PC-3 (cell line): ENCODE results near the gene CDH11. TPM values are rescaled to one million over a fixed set of nuclear protein-coding genes. Genes with fewer than 3 reads are reported as not detected.

ENCODE experiments used
- ATAC-seq: fragments of 200-7000 bp; cut with Tn5 transposase; 2 replicates; pipeline ENCODE4 v1.9.1; 2020; ENCODE audit warnings: mild to moderate bottlenecking, moderate library complexity
- BruUV-seq: library from RNA; stranded (reverse); fragments of 400-500 nt; replicated peaks from 2 replicates; lab custom pipeline; 2021; lab: Mats Ljungman, UMichigan
- CTCF ChIA-PET: fragments of 300-600 bp; sonication (Branson Sonifier 250); formaldehyde crosslinking; loops from one replicate; lab custom pipeline; 2022; ENCODE audit warnings: antibody characterized with exemption; lab: Charles Lee
- POLR2A ChIA-PET: fragments of 300-600 bp; sonication (Branson Sonifier 250); formaldehyde crosslinking; loops from one replicate; lab custom pipeline; 2022; ENCODE audit warnings: antibody characterized with exemption; ENCODE audit not compliant: unreplicated experiment; lab: Charles Lee
- DNase-seq: peaks from one replicate; pipeline ENCODE4 v3.0.0-alpha.2; 2015
- H2AFZ ChIP-seq: fragments of 300-600 bp; sonication (generic); 2 replicates; pipeline ENCODE4 v1.6.0; 2016; ENCODE audit warnings: antibody characterized with exemption, low read length
- H3F3A ChIP-seq: fragments of 300-600 bp; sonication (generic); one replicate; pipeline ENCODE4 v1.6.0; 2017; ENCODE audit warnings: antibody characterized with exemption, low read length, control low read depth, mild to moderate bottlenecking; ENCODE audit not compliant: unreplicated experiment
- H3K27ac ChIP-seq: fragments of 300-600 bp; sonication (generic); 2 replicates; pipeline ENCODE4 v1.5.1; 2016; ENCODE audit warnings: mild to moderate bottlenecking, low read length
- H3K27me3 ChIP-seq: fragments of 300-600 bp; sonication (generic); 2 replicates; pipeline ENCODE4 v1.6.1; 2016; ENCODE audit warnings: low read length, mixed read lengths
- H3K36me3 ChIP-seq: fragments of 300-600 bp; sonication (generic); 2 replicates; pipeline ENCODE4 v1.6.1; 2016; ENCODE audit warnings: low read depth, mixed run types, low read length, mixed read lengths
- H3K4me1 ChIP-seq: fragments of 300-600 bp; sonication (generic); 2 replicates; pipeline ENCODE4 v1.5.1; 2016; ENCODE audit warnings: low read length; ENCODE audit not compliant: insufficient read depth
- H3K4me2 ChIP-seq: fragments of 300-600 bp; sonication (generic); 2 replicates; pipeline ENCODE4 v1.6.0; 2016; ENCODE audit warnings: low read length
- H3K4me3 ChIP-seq: fragments of 300-600 bp; sonication (generic); 2 replicates; pipeline ENCODE4 v1.5.1; 2016; ENCODE audit warnings: mild to moderate bottlenecking, low read length, mixed read lengths
- H3K79me2 ChIP-seq: fragments of 300-600 bp; sonication (generic); 2 replicates; pipeline ENCODE4 v1.6.1; 2017; ENCODE audit warnings: low read length, mixed read lengths
- H3K9ac ChIP-seq: fragments of 300-600 bp; sonication (generic); 2 replicates; pipeline ENCODE4 v1.6.0; 2016; ENCODE audit warnings: mild to moderate bottlenecking, low read length
- H3K9me2 ChIP-seq: fragments of 300-600 bp; sonication (generic); replicated peaks from 2 replicates; pipeline ENCODE4 v1.6.1; 2016; ENCODE audit warnings: mixed run types, low read length, mixed read lengths
- H3K9me3 ChIP-seq: fragments of 300-600 bp; sonication (generic); 2 replicates; pipeline ENCODE4 v1.6.1; 2016; ENCODE audit warnings: low read length, mixed read lengths
- H4K20me1 ChIP-seq: fragments of 300-600 bp; sonication (generic); 2 replicates; pipeline ENCODE4 v1.6.1; 2016; ENCODE audit warnings: low read length, mixed read lengths
- EZH2 ChIP-seq: fragments of 300-600 bp; sonication (generic); IDR thresholded peaks from one replicate; pipeline ENCODE4 v1.6.1; 2017; ENCODE audit warnings: antibody characterized with exemption, mild to moderate bottlenecking, low read length; ENCODE audit not compliant: unreplicated experiment
- EZH2phosphoT487 ChIP-seq: fragments of 300-600 bp; sonication (generic); IDR thresholded peaks from 2 replicates; pipeline ENCODE4 v1.6.1; 2018; ENCODE audit warnings: mild to moderate bottlenecking, antibody characterized with exemption, low read length, borderline replicate concordance
- intact Hi-C: fragments of 100-400 bp; cut with micrococcal nuclease; formaldehyde crosslinking; loops from 2 replicates; pipeline ENCODE4 v1.9.0; 2023
- total RNA-seq: library from RNA; depleted of rRNA; stranded (reverse); fragments of >200 nt; gene quantifications from 2 replicates; pipeline ENCODE4 v1.2.3, GENCODE V29; 2014
- TF ChIP-seq, protein P1 (sequence below): fragments of 300-600 bp; sonication (generic); conservative IDR thresholded peaks from 2 replicates; pipeline ENCODE4 v1.5.1; 2017; ENCODE audit warnings: antibody characterized with exemption, low read depth, mild to moderate bottlenecking, low read length

Gene CDH11
- total RNA-seq, 1 experiment from 2014 or later = 172 TPM

DNA sequence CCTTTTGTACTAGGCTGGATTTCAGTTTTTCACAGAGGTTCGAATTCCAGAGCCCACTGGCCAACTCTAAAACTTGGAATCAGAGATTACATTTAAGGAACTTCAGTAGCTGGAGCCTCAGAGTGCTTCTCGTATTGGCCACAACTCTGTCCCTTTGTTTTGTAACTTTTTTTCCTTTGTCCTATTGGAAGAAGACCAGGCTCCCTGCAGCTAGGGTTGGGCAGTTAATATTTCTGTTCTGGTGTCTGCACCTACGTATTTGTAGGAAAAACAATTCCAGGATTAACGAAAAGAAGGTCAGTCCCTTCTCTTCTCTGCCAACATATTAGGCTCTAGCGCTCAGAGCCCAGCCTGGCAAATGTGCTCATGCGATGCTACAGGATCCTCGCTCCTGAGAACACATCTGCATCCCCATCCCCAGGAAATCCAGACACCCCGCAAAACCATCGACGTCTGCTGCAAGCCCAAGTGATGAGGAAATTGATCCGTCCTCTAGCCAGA lies 1.9 kb downstream of the CDH11 start:
- H3K4me1 ChIP-seq = peaks cover 35% of the 10 kb centered on the region
- BruUV-seq = no TSS peak
- peak; percentile 62 for DNase-seq
- peaks cover 96% of the 10 kb centered on the region for H3K79me2 ChIP-seq
- TF ChIP-seq EZH2phosphoT487 (no peak), EZH2 (no peak)
- TF ChIP-seq, protein P1, sequence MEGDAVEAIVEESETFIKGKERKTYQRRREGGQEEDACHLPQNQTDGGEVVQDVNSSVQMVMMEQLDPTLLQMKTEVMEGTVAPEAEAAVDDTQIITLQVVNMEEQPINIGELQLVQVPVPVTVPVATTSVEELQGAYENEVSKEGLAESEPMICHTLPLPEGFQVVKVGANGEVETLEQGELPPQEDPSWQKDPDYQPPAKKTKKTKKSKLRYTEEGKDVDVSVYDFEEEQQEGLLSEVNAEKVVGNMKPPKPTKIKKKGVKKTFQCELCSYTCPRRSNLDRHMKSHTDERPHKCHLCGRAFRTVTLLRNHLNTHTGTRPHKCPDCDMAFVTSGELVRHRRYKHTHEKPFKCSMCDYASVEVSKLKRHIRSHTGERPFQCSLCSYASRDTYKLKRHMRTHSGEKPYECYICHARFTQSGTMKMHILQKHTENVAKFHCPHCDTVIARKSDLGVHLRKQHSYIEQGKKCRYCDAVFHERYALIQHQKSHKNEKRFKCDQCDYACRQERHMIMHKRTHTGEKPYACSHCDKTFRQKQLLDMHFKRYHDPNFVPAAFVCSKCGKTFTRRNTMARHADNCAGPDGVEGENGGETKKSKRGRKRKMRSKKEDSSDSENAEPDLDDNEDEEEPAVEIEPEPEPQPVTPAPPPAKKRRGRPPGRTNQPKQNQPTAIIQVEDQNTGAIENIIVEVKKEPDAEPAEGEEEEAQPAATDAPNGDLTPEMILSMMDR = no peak
- H3K4me2 ChIP-seq = peak overlapping the region; percentile 88
- no peaks in the 10 kb centered on the region for H3K9me2 ChIP-seq
- H3F3A ChIP-seq = no peaks in the 10 kb centered on the region
- peak overlapping the region; percentile 90 for H3K4me3 ChIP-seq
- no peaks in the 10 kb centered on the region for H3K9me3 ChIP-seq
- intact Hi-C loops = loop anchor here (5.0 to 10.0 kb wide), 9 partner anchors 48 to 1658 kb away; no protein-coding TSS in a partner anchor
- H3K9ac ChIP-seq = peak overlapping the region; percentile 83
- POLR2A ChIA-PET = interaction anchor here (0.5 to 0.6 kb wide), 2 partner anchors 154 to 880 kb away, joined by 3 to 4 read pairs; no protein-coding TSS in a partner anchor
- H3K27ac ChIP-seq = peak overlapping the region; percentile 49
- H3K36me3 ChIP-seq = peaks cover 20% of the 10 kb centered on the region; the same call in 1 of the 2 replicates
- CTCF ChIA-PET = no interaction called here
- peak overlapping the region; percentile 19; the same call in 1 of the 2 replicates for H2AFZ ChIP-seq
- ATAC-seq = no peak
- peaks cover 30% of the 10 kb centered on the region for H4K20me1 ChIP-seq
- H3K27me3 ChIP-seq = no peaks in the 10 kb centered on the region

DNA sequence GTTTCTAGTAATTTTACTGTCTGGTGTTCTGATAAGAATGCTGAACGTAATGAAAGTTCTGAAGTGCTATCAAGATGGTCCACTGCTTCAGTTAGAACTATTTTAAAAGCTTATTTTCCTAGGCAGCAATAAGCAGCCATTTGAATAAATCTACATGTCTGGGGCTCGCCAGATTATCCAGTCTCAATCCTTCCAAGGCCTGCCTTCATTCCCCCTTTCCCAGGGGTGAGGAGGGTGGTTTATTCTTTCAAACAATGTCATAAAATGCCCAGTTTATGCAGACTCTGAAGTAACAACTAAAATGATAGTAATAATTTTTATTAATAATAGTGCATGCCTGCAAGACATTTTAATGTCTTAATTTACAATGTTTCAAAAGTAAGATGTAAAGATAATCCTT lies 2.4 kb downstream of the CDH11 start:
- no peaks in the 10 kb centered on the region for H3K9me3 ChIP-seq
- intact Hi-C loops = loop anchor here (5.0 to 10.0 kb wide), 5 partner anchors 47 to 1657 kb away; no protein-coding TSS in a partner anchor
- peak overlapping the region; percentile 19; the same call in 1 of the 2 replicates for H2AFZ ChIP-seq
- H4K20me1 ChIP-seq = peaks cover 33% of the 10 kb centered on the region
- peak overlapping the region; percentile 49 for H3K27ac ChIP-seq
- ChIA-PET POLR2A (interaction anchor here (0.5 to 0.6 kb wide), 2 partner anchors 155 to 880 kb away, joined by 3 to 4 read pairs; no protein-coding TSS in a partner anchor), CTCF (interaction anchor here (0.7 kb wide), 1 partner anchor 539 kb away, joined by 5 read pairs; no protein-coding TSS in a partner anchor)
- H3K4me2 ChIP-seq = peak overlapping the region; percentile 88
- H3K9me2 ChIP-seq = no peaks in the 10 kb centered on the region
- no peaks in the 10 kb centered on the region for H3K27me3 ChIP-seq
- H3K4me3 ChIP-seq = peak overlapping the region; percentile 90
- peaks cover 96% of the 10 kb centered on the region for H3K79me2 ChIP-seq
- H3K36me3 ChIP-seq = peaks cover 23% of the 10 kb centered on the region; the same call in 1 of the 2 replicates
- H3K9ac ChIP-seq = peak overlapping the region; percentile 83
- H3K4me1 ChIP-seq = peaks cover 31% of the 10 kb centered on the region
- no TSS peak for BruUV-seq
- no peaks in the 10 kb centered on the region for H3F3A ChIP-seq
- ATAC-seq (no peak), DNase-seq (no peak)
- TF ChIP-seq, protein P1 = no peak
- no peak for TF ChIP-seq EZH2phosphoT487
- no peak for TF ChIP-seq EZH2

DNA sequence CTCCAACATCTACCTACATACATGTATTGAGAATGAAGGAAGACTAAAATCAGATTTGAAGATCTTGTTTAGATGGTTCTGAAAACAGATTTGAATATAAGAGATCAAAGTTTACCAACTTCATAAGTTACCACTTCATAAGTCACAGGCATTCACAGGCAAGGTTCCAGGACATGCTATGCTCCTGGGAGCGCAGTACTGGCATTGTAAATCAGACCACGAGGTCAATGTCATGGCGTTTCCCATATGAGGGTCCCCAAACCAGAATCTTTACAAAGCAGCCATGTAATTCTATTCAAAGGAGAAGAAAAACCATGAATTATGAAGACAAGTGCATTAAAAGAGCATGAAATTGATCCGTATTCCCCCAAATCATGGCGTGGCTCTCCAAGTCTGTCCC lies 3.0 kb downstream of the CDH11 start:
- H4K20me1 ChIP-seq = peaks cover 38% of the 10 kb centered on the region
- H3K79me2 ChIP-seq = peaks cover 96% of the 10 kb centered on the region
- H3K4me3 ChIP-seq = peak overlapping the region; percentile 90
- H3K9ac ChIP-seq = peak overlapping the region; percentile 83
- no TSS peak for BruUV-seq
- no peaks in the 10 kb centered on the region for H3F3A ChIP-seq
- H3K27ac ChIP-seq = peak overlapping the region; percentile 49
- TF ChIP-seq EZH2phosphoT487 (no peak), EZH2 (no peak)
- TF ChIP-seq, protein P1 = no peak
- peaks cover 25% of the 10 kb centered on the region for H3K4me1 ChIP-seq
- ChIA-PET POLR2A (no interaction called here), CTCF (interaction anchor here (0.7 kb wide), 1 partner anchor 540 kb away, joined by 5 read pairs; no protein-coding TSS in a partner anchor)
- intact Hi-C loops = loop anchor here (5.0 to 10.0 kb wide), 5 partner anchors 47 to 1657 kb away; no protein-coding TSS in a partner anchor
- no peaks in the 10 kb centered on the region for H3K9me2 ChIP-seq
- peak overlapping the region; percentile 88 for H3K4me2 ChIP-seq
- ATAC-seq = no peak
- H3K9me3 ChIP-seq = no peaks in the 10 kb centered on the region
- no peak overlapping the region for H2AFZ ChIP-seq
- H3K27me3 ChIP-seq = no peaks in the 10 kb centered on the region
- H3K36me3 ChIP-seq = peaks cover 28% of the 10 kb centered on the region; the same call in 1 of the 2 replicates
- peak; percentile 26 for DNase-seq
